K562 (cell line): ENCODE results near the gene EZH1. TPM values are rescaled to one million over a fixed set of nuclear protein-coding genes. Genes with fewer than 3 reads are reported as not detected.
A peak's percentile ranks its signal among the peaks of the same experiment; 100 is the strongest.

Experiments used
- ATF2 ChIP-seq: sonication (generic); formaldehyde crosslinking; IDR thresholded peaks from 2 replicates; pipeline ENCODE4 v1.8.1; 2022; ENCODE audit warnings: missing genetic modification reagents
- CEBPG ChIP-seq, 3 experiments: fragments of 200-800 bp in 1 of 3; sonication (Bioruptor generic) in 1 of 3; sonication (generic) in 1 of 3; formaldehyde crosslinking in 1 of 3; IDR thresholded peaks in 2 of 3; conservative IDR thresholded peaks in 1 of 3; 2 replicates each; pipeline versions ENCODE4 v1.6.1 to v1.8.0; 2016 to 2022; ENCODE audit warnings: missing compliant biosample characterization in 2 of 3, missing genetic modification characterization in 2 of 3, mild to moderate bottlenecking in 1 of 3, missing genetic modification reagents in 1 of 3
- CTCF ChIP-seq, 3 experiments: IDR thresholded peaks in 2 of 3; conservative IDR thresholded peaks in 1 of 3; 2 replicates each; pipeline ENCODE4 v1.5.1; 2011 to 2012; ENCODE audit warnings: low read length in 3 of 3, mild to moderate bottlenecking in 3 of 3, control low read depth in 2 of 3, improper control_type of control experiment in 1 of 3, inconsistent platforms in 1 of 3, low read depth in 1 of 3, mixed read lengths in 1 of 3, moderate library complexity in 1 of 3; ENCODE audit not compliant: insufficient read depth in 2 of 3
- ETV6 ChIP-seq, 3 experiments: fragments of 150-350 bp in 1 of 3; sonication (generic) in 1 of 3; formaldehyde crosslinking in 1 of 3; IDR thresholded peaks; 2 replicates each; pipeline versions ENCODE4 v1.6.1 to v1.8.0; 2014 to 2022; ENCODE audit warnings: borderline replicate concordance in 2 of 3, low read depth in 2 of 3, antibody characterized with exemption in 1 of 3, low read length in 1 of 3, mild to moderate bottlenecking in 1 of 3, missing genetic modification reagents in 1 of 3
- HIVEP1 ChIP-seq: fragments of 250-450 bp; sonication (Bioruptor Pico); IDR thresholded peaks from 2 replicates; pipeline ENCODE4 v1.4.0; 2020; ENCODE audit warnings: mild to moderate bottlenecking
- HMGN3 ChIP-seq: IDR thresholded peaks from 2 replicates; pipeline ENCODE4 v1.6.1; 2011; ENCODE audit warnings: borderline replicate concordance, low read depth, mild to moderate bottlenecking, mixed read lengths, low read length; ENCODE audit not compliant: insufficient read length; ENCODE audit errors: extremely low read depth
- KDM2B ChIP-seq: fragments of 250-450 bp; sonication (Bioruptor Pico); IDR thresholded peaks from 2 replicates; pipeline ENCODE4 v1.8.0; 2021; ENCODE audit warnings: mild to moderate bottlenecking, moderate library complexity
- PHF8 ChIP-seq: fragments of 200-600 bp; sonication (generic); IDR thresholded peaks from 2 replicates; pipeline ENCODE4 v1.6.1; 2012; ENCODE audit warnings: mixed run types, mild to moderate bottlenecking, inconsistent platforms, low read length, moderate library complexity, borderline replicate concordance
- TCFL5 ChIP-seq: fragments of 250-450 bp; sonication (Bioruptor Pico); conservative IDR thresholded peaks from 2 replicates; pipeline ENCODE4 v1.6.1; 2021; ENCODE audit warnings: mild to moderate bottlenecking, moderate library complexity, matching md5 sums
- TSHZ1 ChIP-seq: fragments of 250-450 bp; sonication (Bioruptor Pico); IDR thresholded peaks from 2 replicates; pipeline ENCODE4 v1.4.0; 2020; ENCODE audit warnings: mild to moderate bottlenecking, moderate library complexity
- ZNF12 ChIP-seq: sonication (generic); formaldehyde crosslinking; IDR thresholded peaks from 2 replicates; pipeline ENCODE4 v1.4.0; 2020; ENCODE audit warnings: mild to moderate bottlenecking, missing genetic modification reagents
- ZNF699 ChIP-seq: fragments of 250-450 bp; sonication (Bioruptor Pico); IDR thresholded peaks from 2 replicates; pipeline ENCODE4 v1.8.0; 2021; ENCODE audit warnings: mild to moderate bottlenecking, moderate library complexity; ENCODE audit not compliant: insufficient replicate concordance
- polyA plus RNA-seq, 8 experiments: library from polyadenylated mRNA; depleted of rRNA in 4 of 8; stranded (reverse) in 5 of 8; unstranded in 3 of 8; fragments of >200 nt; fragmentation: Nextera tagmentation in 2 of 8; fragmentation: Illumina TruSeq in 1 of 8; extraction: Ambion mirVana in 2 of 8; extraction: Trizol in 1 of 8; gene quantifications; 2 replicates each; pipeline versions ENCODE4 v1.2.1 to v1.2.3, GENCODE V29; 2011 to 2014; ENCODE audit warnings: inconsistent platforms in 1 of 8, missing spikeins in 1 of 8
- total RNA-seq, 7 experiments: library from RNA; depleted of rRNA in 6 of 7; stranded (reverse); fragments of >200 nt in 6 of 7; fragmentation: Illumina TruSeq in 2 of 7; extraction: Trizol in 2 of 7; gene quantifications; 2 replicates each; pipeline versions ENCODE4 v1.2.1 to v1.2.3, GENCODE V29; 2011 to 2021; ENCODE audit warnings: low replicate concordance in 1 of 7
- TF ChIP-seq, protein P1 (sequence below): sonication (generic); formaldehyde crosslinking; IDR thresholded peaks from 2 replicates; pipeline ENCODE4 v1.8.0; 2023; ENCODE audit warnings: mild to moderate bottlenecking, missing genetic modification reagents

EZH1 gene
- total and polyA plus RNA-seq, 9 of the 15 experiments (the other 6 are each of a cell fraction or from before 2014, with no cell fraction given), result 8.6 to 40.8 (median 22.9) TPM

- TF ChIP-seq TSHZ1 (CRISPR knock-in tag) (no peak), CEBPG (CRISPR knock-in tag; IDR thresholded peaks at IDR 0.05) (peak; percentile 75), CEBPG (tag; conservative IDR thresholded peaks at IDR 0.05 in 1 of 2, IDR thresholded peaks at IDR 0.05 in 1 of 2) (peak; percentile 27 to 59; a peak in 3 of 4 replicates), ZNF12 (CRISPR knock-in tag) (no peak), ZNF699 (CRISPR knock-in tag) (no peak), TCFL5 (no peak), KDM2B (CRISPR knock-in tag) (no peak), HIVEP1 (no peak), HMGN3 (no peak), PHF8 (no peak), ETV6 (IDR thresholded peaks at IDR 0.05; ENCODE audit: borderline replicate concordance in 1 of 2, low read depth in 2 of 2, low read length in 1 of 2) (no peak), ETV6 (CRISPR knock-in tag; IDR thresholded peaks at IDR 0.05; ENCODE audit: borderline replicate concordance) (no peak), ATF2 (CRISPR knock-in tag) (no peak), CTCF (IDR thresholded peaks at IDR 0.05 in 2 of 3, conservative IDR thresholded peaks at IDR 0.05 in 1 of 3; ENCODE audit: insufficient read depth in 2 of 3, low read depth in 1 of 3, low read length in 3 of 3) (peak; percentile 52 to 66 (median 59); a peak in 5 of 6 replicates)
- TF ChIP-seq, protein P1, sequence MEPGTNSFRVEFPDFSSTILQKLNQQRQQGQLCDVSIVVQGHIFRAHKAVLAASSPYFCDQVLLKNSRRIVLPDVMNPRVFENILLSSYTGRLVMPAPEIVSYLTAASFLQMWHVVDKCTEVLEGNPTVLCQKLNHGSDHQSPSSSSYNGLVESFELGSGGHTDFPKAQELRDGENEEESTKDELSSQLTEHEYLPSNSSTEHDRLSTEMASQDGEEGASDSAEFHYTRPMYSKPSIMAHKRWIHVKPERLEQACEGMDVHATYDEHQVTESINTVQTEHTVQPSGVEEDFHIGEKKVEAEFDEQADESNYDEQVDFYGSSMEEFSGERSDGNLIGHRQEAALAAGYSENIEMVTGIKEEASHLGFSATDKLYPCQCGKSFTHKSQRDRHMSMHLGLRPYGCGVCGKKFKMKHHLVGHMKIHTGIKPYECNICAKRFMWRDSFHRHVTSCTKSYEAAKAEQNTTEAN (CRISPR knock-in tag), result no peak
Observed at GRCh38 chr17:42673885-42674754, 70.7 kb downstream of the EZH1 start (continued).
